Measurements from ENCODE around the gene CYP2W1.
"Not testable (repeated sequence)": the region's sequence is repeated elsewhere in the genome, so short reads cannot be mapped to it uniquely, and the experiment has no call there.

The CYP2W1 gene

DNA sequence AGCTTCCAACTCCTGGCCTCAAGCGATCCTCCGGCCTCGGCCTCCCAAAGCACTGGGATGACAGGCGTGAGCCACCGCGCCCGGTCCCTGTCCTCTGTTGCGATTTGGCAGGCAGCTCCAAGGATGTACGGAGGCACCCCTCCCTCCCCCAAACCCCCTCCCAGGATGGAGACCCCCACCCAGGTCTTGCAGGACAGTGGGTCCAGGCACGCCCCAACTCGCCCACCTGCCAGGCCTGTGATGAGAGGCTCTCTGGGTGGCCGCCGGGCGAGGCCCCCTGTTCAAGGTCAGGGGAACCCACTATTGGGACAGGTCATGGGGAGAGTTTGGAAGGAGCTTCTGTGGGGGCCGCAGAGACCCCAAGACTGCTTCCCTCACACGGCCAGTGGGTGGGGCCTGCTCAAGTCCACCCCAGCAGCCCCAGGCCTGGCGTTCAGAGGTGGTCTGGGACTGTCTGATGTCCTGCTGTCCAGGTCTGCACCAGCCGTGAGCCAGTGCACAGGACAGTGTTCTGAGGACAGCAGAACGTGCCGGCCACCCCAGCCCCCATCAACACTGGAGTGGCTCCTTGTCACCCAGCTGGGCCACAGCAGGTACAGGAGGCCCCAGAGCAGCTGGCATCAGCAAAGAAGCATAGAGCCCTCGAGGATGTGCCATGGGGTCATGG lies 31.0 kb upstream of the CYP2W1 start:
- no peak for DNase-seq

DNA sequence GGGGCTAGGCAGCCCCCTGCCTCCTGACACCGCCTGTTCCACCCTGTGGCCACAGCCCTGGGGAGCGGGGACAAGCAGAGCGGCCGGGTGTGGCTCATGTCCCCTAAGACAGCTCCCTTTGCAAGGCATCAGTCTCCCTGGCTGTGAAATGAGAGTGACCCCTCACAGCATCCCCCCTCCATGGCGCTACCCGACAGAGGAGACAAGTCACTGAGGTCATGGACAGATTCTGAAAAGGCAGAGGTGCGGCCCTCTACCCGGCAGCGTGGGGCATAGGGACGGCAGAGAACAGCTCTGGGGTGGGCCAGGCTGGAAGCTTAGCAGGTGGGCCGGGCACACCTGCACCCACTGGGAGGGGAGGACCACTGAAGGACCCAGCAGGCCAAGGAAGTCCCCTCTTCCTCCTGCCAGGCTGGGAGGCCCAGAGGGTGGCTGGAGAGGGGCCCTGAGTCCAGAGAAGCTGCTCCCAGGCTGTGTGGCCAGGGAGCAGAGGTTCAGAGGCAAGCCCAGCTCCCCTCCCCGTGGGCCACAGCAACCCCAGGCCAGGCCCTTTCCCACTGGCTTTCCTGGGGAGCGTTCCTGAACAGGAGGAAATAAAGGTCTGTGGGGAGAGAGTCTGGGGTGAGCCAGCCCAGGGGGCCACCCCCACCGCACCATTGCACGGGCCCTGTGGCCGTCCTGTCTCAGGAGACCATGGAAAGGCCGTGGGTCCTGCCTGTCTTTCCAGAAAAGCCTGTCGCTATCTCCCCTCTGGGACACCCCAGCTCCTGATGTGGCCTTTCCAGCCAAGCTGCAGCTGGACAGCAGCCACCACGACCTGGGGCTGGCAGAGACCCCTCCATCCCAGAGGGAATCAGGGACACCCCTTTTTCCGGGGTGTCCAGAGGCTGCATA lies 30.2 kb upstream of the CYP2W1 start:
- no peak for DNase-seq

DNA sequence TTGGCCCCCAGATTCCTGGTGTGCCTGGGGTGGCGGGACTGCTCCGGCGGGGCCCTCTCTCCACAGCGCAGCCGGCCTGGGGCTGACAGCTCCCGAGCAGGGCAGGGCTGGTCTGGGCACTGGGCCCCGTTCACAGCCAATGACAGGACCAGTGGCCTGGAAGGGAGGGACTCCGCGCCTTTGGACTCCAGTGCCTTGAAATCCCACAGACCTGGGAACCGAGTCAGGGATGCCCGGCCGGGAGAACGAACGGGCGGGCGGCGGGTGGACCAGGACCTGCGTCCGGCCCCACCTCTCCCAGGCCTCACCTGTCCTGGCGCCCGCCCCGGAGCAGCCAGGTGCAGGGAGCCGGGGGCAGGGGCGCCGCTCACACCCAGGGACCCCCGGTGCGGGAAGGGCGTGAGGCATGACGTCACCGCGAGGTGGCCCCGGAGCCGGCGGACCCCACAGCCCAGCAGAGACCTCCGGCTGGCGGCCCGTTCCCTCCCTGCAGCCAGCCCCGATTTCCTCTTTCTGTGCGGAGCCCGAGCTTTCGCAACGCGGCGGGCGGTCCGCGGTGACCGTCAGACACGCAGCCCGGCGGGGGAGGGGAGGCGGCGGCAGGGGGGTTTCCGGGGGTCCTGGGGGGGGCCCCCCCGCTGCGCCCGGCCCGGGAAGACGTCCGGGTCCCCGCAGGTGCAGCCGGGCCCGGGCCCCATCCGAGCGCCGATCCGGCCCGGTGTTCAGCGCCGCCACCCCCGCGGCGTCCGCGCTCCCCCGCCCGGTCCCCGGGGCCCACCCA lies 29.2 kb upstream of the CYP2W1 start:
- DNase-seq, result no peak

DNA sequence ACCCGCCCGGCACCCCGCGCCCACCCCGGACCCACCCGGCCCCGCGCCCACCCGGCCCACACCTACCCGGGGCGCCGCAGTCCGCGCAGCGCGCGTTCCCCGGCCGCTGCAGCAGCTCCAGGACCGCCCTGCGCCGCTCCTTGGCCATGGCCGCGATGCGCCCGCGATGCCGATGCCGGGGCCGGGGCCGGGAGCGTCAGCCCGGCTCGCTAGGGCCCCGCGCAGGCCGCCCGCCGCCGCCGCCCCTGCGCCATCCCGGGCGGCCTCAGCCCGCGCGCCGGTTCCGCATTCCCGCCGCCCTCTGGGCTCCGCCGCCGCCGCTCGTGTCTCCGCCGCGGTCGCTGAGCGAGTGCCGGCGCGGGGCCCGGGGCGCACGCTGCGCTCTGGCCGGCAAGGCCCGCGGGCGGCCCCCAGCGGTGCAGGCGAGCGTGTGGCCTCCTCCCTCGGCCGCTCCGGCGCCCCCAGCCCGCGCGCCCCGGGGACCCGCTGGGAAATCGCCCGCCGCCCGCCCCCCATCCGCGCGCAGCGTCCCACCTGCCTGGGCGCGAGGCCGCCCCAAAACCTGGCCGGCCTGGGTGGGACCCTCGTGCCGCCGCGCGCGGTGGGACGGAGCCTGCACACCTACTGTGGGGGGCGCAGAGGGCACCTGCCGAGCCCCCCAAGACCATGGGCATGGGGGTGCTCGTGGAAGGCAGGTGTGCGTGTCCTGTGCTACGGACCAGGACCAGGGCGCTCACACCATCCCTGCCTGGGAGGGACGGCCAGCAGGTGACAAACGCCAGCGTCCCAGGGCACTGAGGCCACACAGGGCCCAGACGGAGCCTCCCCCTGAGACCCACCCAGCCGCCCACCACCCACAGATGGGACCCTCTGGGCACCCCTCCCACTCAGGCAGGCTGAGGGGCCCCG lies 28.4 kb upstream of the CYP2W1 start, which contains the start of gene ADAP1:
ADAP1 (minus strand) TSS at position 351 of the 909 bp plus-strand sequence; CDS start at position 148, 203 bp downstream.
- DNase-seq, result no peak

DNA sequence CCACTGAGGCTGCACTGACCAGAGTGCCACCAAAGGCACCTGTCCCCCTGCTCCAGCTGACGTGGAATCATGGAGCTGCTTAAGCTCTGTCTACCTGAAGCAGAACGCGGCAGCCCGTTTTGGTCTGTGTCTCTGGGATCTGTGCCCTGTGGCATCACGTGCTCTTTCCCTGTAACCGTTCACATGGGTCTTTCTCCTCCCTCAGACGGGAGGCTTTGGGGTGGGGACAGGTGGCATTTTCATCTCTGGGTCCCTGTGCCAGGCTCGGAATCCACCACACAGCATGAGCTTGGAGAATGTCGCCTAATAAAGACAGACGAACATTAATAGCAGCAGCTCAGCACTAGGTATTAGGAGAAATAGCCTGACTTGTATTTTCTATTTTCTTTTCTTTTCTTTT lies 26.9 kb upstream of the CYP2W1 start:
- no peak for DNase-seq

DNA sequence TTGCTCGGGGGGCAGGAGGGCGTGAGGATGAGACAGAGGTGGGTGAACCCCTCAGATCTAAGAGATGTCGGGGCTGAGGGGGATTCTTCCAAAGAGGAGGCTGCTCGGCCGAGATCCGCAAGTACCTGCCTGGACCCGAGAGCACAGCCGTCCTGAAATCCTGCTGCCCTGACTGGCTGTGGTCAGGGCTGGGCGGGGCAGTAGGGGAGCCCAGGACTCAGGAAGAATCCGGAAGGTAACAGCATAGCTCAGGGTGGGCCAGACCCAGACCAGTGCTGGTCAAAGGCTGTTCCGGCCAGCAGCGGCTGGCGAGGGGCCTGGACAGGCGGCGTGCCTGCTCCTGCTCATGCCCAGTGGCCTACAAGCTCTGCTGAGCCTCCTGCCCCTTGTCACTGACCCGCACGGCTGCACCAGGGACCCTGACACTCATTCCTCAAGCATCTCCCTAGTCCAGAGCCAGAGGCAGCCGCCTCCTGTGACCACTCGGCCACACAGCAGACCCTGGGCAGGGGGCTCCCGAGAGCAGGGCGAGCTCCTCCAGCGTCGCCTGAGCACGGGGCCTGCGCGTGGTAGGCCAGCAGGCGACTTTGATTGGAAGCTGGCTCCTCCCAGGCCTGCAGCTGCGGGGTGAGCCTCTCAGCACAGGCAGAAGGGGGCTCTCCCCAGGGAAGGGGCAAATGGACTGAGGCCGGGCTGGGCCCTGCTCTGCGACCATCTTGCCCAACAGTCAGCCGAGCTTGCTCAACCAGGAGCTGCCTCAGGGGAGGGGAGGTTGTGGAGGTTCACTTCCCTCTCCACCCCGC lies 25.4 kb upstream of the CYP2W1 start:
- no peak for DNase-seq

DNA sequence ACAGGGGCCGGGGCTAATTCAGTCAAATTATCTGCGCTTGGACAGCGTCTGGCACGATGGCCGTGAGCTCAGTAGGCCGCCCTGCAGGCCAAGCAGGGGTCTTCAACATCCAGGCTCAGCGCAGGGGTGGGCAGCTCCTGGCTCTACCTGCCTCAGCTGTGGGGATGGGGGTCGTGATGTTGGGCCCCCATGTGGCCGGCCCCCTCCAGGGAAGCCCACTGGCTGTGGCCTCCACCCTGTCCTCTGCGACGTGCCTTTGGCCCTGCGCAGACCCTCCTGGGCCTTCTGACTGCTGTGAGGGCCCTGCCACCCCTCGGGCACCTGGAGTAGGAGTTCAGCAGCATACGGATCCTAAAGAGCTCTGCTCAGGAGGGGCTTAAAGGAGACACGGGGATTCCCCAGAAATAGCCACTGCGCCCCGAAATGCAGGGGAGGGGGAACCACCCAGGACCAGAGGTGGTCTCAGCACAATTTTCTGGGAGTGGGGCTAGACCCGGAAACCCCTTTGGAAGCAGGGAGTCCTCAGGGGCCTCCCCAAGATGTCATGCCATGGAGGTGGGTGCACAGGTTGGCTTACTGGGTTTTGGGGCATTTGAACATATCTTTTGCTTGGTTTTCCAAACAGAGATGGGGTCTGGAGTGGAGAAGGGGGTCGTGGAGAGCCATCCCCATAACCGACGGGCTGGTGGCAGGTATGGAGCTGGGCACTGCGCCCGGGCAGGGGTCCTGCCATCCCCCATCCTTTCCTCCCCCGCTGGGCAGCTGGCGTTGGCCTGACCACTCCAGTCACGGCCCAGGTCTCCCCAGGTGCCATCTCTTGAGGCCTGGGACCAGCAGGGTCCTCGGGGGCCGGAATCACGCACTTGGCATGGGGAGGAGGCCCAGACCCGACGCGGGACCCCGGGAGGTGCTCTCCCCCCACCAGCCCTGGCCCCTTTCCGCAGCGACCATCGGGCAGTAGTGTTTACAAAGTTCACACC lies 24.5 kb upstream of the CYP2W1 start:
- DNase-seq, result no peak

DNA sequence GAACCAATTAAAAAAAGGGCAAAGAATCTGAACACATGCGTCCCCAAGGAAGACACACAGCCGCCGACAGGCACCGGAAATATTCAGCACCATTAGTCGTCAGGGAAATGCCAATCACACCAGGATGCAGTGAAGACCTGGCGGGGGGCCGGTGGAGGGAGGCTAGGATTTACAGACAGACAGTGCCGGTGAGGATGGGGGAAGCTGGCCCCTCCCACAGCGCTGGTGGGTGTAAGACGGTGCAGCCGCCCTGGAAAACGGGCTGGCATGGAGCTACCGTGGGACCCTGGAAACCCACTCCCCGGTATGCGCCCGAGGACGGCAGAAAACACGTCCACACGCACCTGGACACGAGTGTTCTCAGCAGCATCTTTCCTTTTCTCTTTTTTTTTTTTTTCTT lies 23.7 kb upstream of the CYP2W1 start:
- no peak for DNase-seq

DNA sequence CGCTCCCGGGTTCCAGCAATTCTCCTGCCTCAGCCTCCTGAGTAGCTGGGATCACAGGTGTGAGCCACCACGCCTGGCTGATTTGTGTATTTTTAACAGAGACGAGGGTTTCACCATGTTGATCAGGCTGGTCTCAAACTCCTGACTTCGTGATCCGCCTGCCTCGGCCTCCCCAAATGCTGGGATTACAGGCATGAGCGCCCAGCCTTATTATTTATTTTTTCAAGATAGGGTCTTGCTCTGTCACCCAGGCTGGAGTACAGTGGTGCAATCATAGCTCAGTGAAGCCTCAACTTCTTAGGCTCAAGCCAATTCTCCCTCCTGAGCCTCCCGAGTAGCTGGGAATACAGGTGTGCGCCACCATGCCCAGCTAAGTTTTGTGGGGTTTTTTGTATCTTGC lies 23.2 kb upstream of the CYP2W1 start:
- DNase-seq, result not testable (repeated sequence)

DNA sequence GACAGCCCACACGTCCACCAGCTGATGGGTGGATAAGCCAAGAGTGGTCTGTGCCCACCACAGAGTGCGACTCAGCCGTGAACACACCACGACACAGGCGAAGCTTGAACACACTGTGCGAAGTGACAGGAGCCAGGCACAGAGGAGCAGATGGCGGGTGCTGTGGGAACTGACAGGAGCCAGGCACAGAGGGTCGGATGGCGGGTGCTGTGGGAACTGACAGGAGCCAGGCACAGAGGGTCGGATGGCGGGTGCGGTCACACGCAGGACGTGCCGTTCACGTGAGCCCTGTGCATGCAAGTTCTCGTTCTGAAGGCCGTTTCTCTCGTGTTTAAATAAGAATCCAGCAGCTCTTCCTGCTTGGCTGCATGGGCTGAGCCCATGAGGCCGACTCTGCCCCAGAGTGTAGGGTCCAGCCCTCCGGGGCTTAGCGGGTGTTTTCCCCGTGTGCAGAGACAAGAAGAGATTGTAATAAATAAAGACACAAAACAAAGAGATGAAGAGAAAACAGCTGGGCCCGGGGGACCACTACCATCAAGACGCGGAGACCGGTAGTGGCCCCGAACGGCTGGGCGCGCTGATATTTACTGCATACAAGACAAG lies 22.6 kb upstream of the CYP2W1 start:
- DNase-seq, result no peak

DNA sequence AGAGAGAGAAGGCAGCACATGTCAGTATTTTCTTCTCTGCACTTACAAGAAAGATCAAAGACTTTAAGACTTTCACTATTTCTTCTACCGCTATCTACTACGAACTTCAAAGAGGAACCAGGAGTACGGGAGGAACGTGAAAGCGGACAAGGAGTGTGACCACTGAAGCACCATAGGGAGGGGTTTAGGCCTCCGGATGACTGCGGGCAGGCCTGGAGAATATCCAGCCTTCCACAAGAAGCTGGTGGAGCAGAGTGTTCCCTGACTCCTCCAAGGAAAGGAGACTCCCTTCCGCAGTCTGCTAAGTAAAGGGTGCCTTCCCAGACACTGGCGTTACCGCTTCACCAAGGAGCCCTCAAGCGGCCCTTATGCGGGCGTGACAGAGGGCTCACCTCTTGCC lies 22.0 kb upstream of the CYP2W1 start:
- DNase-seq, result not testable (repeated sequence)

DNA sequence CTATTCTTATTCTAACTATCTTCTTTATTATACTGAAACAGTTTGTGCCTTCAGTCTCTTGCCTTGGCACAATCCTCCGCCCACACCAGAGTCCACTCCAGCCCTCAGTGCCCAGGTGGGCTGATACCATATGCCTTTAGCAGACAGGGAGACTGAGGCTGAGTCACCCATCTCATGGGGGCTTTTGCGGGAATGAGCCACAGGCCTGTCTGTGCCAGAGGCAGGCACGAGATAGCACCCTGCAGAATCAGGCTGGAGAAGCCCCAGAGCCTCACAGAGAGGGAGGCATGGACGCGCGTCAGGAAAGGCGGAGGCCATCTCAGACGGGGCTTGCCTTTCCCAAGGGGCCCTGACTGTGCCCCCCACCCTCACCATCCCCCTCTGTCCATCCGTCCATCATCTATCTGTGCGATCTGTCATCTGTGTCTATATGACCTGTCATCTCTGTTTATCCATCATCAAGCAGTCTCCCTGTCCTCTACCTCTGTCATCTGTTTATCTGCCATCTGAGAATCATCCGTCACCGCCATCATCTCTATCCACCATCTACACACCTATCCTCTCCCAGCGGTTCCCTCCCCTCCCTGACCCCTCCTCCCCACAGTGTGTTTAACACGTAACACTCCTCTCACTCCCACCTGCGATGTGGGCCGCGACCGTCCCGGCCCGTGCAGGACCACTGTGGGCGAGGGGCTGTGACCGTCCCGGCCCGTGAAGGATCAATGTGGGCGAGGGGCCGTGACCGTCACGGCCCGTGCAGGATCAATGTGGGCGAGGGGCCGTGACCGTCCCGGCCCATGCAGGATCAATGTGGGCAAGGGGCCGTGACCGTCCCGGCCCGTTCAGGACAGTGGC lies 21.2 kb upstream of the CYP2W1 start:
- no peak for DNase-seq

DNA sequence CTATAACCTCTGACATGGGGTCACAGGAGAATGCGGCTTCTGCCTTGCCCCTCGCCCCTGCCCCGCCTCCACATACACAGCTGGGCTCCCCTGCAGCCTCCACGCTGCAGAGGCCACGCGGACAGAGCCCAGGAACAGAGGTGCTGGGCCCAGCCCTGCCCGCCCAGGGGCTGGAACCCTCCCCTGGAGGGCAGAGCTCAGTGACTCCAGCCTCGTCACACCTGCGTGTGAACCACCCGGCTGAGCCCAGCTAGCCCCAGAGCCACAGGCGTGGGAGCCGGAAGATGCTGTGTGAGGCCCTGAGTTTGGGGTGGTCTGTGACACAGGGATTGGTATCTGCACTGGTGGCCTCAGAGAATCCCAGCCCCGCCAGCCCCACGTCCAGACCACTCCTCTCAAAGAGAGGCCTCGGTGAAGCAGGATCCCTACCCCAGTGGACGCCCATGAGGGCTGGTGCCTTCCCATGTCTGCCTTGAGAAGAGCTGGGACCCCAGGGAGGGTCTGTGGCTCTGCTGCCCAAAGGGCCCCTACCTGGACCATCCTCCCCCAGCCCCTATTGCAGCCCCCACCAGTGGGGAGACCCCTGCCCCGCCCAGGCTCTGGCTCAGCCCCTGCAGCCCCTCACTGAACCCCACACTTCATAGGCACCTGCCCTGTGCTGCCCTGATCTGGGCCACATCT lies 20.4 kb upstream of the CYP2W1 start:
- DNase-seq, result no peak

DNA sequence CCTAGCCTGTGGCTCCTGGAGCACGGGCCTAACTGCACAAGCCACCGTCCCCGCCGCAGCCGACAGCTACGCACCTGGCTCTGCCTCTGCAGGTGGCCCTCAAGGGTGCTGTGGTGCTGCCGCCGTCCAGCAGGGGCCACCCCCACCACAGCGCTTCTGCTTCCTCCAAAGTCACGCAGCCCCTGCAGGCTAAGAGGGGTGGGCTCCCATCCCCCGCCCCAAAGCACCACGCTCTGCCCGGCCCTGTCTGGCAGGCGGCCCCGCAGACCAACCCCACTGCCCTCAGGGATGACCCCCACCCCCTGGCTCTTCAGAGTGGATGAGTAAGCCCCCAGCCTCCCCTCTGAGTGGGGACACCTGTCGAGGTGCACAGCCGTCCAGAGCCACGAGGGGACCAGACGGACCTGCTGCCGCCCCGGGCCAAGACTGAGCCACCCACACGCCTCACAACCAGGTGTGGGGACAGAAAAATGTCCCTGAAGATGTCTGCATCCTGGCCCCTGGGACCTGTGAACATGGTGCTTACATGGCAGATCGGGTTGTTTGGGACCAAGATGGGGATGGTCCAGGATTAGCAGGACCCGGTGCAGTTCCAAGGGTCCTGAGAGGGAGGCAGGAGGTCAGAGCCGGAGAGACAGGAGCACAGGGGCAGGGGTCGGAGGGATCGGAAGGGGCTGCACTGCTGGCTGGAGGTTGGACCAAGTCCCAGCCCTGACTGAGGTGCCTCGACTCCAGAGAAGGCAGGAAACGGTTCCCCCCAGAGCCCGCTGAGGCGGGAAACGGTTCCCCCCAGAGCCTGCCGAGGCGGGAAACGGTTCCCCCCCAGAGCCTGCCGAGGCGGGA lies 19.5 kb upstream of the CYP2W1 start:
- no peak for DNase-seq

DNA sequence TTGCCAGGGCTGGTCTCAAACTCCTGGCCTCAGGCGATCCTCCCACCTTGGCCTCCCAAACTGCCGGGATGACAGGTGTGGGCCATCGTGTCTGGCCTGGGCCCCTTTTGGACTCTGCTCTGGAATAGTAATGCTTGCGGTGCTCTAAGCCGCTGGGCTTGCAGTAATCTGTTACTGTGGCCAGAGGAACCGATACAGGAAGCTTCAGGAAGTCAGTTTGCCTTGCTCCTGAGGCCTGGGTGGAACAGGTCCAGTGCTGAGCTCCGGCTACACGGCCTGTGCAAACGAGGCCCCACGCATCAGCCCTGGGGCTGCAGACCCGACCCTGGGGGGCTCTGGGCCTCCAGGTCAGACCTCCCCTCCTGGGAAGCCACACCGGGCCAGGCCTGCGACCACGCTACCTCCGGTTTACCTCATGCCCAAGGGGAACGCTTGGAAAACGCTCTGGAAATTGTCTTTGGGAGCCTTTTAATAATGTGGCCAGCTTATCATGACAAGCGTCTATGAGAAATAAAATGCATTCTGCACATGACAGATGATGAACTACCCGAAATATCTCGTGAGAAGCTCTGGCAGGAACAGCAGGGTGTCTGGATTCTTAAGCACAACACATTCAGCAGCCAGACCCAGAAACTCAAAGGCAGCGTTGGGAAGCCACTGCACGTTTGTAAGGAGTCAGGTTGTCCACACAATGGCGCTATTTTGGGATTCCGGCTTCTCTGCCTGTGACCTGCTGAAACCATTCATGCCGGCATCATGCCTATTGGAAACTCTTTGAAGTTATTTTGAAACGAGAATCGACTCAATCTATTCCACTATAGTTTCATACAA lies 18.4 kb upstream of the CYP2W1 start:
- DNase-seq, result no peak

All from NCI-H510A (cell line).